ENCODE results near the gene KATNBL1. TPM values are rescaled to one million over a fixed set of nuclear protein-coding genes. Genes with fewer than 3 reads are reported as not detected.

KATNBL1 gene
- total and polyA plus RNA-seq, 2 donors (not counting 3 experiments of a cell fraction or from before 2014, with no cell fraction given): 14.1 to 56.8 TPM

GRCh38 chr15:34188711-34189110 is 21.2 kb downstream of the KATNBL1 start:
- Histone ChIP-seq H3K9ac (replicated peaks; ENCODE audit: extremely low read depth, insufficient read depth, low read length) (no peak overlapping the region), H3K4me1 (ENCODE audit: control insufficient read depth, extremely low read depth, insufficient read depth, low read length) (no peaks in the 10 kb centered on the region), H3K9me1 (replicated peaks; ENCODE audit: control insufficient read depth, extremely low read depth, insufficient read depth, low read length) (no peaks in the 10 kb centered on the region), H3K4me3 (replicated peaks in 1 of 3; ENCODE audit: insufficient read depth in 1 of 3, low read depth in 1 of 3, low read length in 3 of 3) (no peak overlapping the region), H4K20me1 (replicated peaks; ENCODE audit: control insufficient read depth, extremely low read depth, insufficient read depth, low read length) (peaks cover 5% of the 10 kb centered on the region), H2AFZ (ENCODE audit: low read depth, low read length) (no peak overlapping the region), H3K9me3 (replicated peaks; ENCODE audit: control insufficient read depth, insufficient read depth, low read length) (no peaks in the 10 kb centered on the region), H3K27me3 (ENCODE audit: control insufficient read depth in 2 of 2, insufficient read depth in 2 of 2, low read length in 2 of 2) (no peaks in the 10 kb centered on the region), H3K4me2 (ENCODE audit: insufficient read depth, low read length) (no peak overlapping the region), H3K79me2 (ENCODE audit: control insufficient read depth, insufficient read depth, low read length) (peaks cover 77% of the 10 kb centered on the region), H3K27ac (ENCODE audit: insufficient read depth, low read depth, low read length) (no peak overlapping the region), H3K36me3 (ENCODE audit: control insufficient read depth in 2 of 2, extremely low read depth in 1 of 2, insufficient read depth in 2 of 2, low read length in 2 of 2) (no peaks in the 10 kb centered on the region)
- intact Hi-C loops (cut with micrococcal nuclease): no loop called here
- dilution Hi-C loops (cut with MboI; ENCODE audit: extremely low pct_ligation_motif_present, low sequenced_read_pairs): no loop called here
- no TSS peak for BruUV-seq (replicated peaks)
- DNase-seq (ENCODE audit: low read depth, low spot score) (no peak), FAIRE-seq (no peak)
- ChIA-PET CTCF (no interaction called here), POLR2A (no interaction called here)
- TF ChIP-seq POLR2A (IDR thresholded peaks at IDR 0.05; ENCODE audit: low read depth, low read length) (no peak), CTCF (IDR thresholded peaks at IDR 0.05; ENCODE audit: extremely low read depth in 1 of 2, insufficient read depth in 1 of 2, low read depth in 1 of 2, low read length in 2 of 2) (no peak)

- ChIA-PET CTCF (no interaction called here), POLR2A (no interaction called here)
- no peak for DNase-seq (ENCODE audit: low read depth, low spot score)
- intact Hi-C loops (cut with micrococcal nuclease) (no loop called here), dilution Hi-C loops (cut with MboI; ENCODE audit: extremely low pct_ligation_motif_present, low sequenced_read_pairs) (no loop called here)
- H3K27ac ChIP-seq (ENCODE audit: insufficient read depth, low read depth, low read length): no peak overlapping the region
- H2AFZ ChIP-seq (ENCODE audit: low read depth, low read length): no peak overlapping the region
- no peak overlapping the region for H3K4me2 ChIP-seq (ENCODE audit: insufficient read depth, low read length)
- peaks cover 8% of the 10 kb centered on the region for H4K20me1 ChIP-seq (replicated peaks; ENCODE audit: control insufficient read depth, extremely low read depth, insufficient read depth, low read length)
- H3K4me1 ChIP-seq (ENCODE audit: control insufficient read depth, extremely low read depth, insufficient read depth, low read length): peaks cover 10% of the 10 kb centered on the region
- no TSS peak for BruUV-seq (replicated peaks)
- no peak overlapping the region for H3K9ac ChIP-seq (replicated peaks; ENCODE audit: extremely low read depth, insufficient read depth, low read length)
- H3K9me3 ChIP-seq (replicated peaks; ENCODE audit: control insufficient read depth, insufficient read depth, low read length): no peaks in the 10 kb centered on the region
- TF ChIP-seq MAX (IDR thresholded peaks at IDR 0.05; ENCODE audit: insufficient read depth, insufficient read length): no peak
- TF ChIP-seq POLR2A (IDR thresholded peaks at IDR 0.05; ENCODE audit: low read depth, low read length): no peak
- TF ChIP-seq MYC (IDR thresholded peaks at IDR 0.05; ENCODE audit: low read depth, low read length): no peak
- TF ChIP-seq JUN (IDR thresholded peaks at IDR 0.05; ENCODE audit: borderline replicate concordance, insufficient read depth, insufficient read length, low read depth): no peak
- no peak for TF ChIP-seq CTCF (IDR thresholded peaks at IDR 0.05; ENCODE audit: extremely low read depth in 1 of 2, insufficient read depth in 1 of 2, low read depth in 1 of 2, low read length in 2 of 2)
- no peak for TF ChIP-seq POLR2AphosphoS5 (IDR thresholded peaks at IDR 0.05; ENCODE audit: insufficient read depth, low read depth, low read length)
- no peaks in the 10 kb centered on the region for H3K9me1 ChIP-seq (replicated peaks; ENCODE audit: control insufficient read depth, extremely low read depth, insufficient read depth, low read length)
- no peaks in the 10 kb centered on the region for H3K36me3 ChIP-seq (ENCODE audit: control insufficient read depth in 2 of 2, extremely low read depth in 1 of 2, insufficient read depth in 2 of 2, low read length in 2 of 2)
- no peaks in the 10 kb centered on the region for H3K27me3 ChIP-seq (ENCODE audit: control insufficient read depth in 2 of 2, insufficient read depth in 2 of 2, low read length in 2 of 2)
- no peak overlapping the region for H3K4me3 ChIP-seq (replicated peaks in 1 of 3; ENCODE audit: insufficient read depth in 1 of 3, low read depth in 1 of 3, low read length in 3 of 3)
- no peak for FAIRE-seq
- peaks cover 78% of the 10 kb centered on the region for H3K79me2 ChIP-seq (ENCODE audit: control insufficient read depth, insufficient read depth, low read length)
These were observed 24.2 kb downstream of the KATNBL1 start for GRCh38 chr15:34185666-34186065.

All from endothelial cell of umbilical vein (primary cell).